GM04504 (cell line): ENCODE data around the gene NR1I3.
"Not testable (repeated sequence)": the region's sequence is repeated elsewhere in the genome, so short reads cannot be mapped to it uniquely, and the experiment has no call there.

Experiments
- DNase-seq: peaks from one replicate; pipeline ENCODE4 v3.0.0-alpha.2; 2012; ENCODE audit warnings: low read depth

NR1I3 gene

GRCh38 chr1:161238039-161238473, at the start of gene NR1I3:
NR1I3 (minus strand) TSS chr1:161238203; CDS start chr1:161236565, 1,638 bp downstream.
- DNase-seq, result no peak

GRCh38 chr1:161287482-161288054, 49.6 kb upstream of the NR1I3 start:
- DNase-seq, result no peak

GRCh38 chr1:161285521-161285920, 47.5 kb upstream of the NR1I3 start:
- no peak for DNase-seq

GRCh38 chr1:161285113-161285512, 47.1 kb upstream of the NR1I3 start:
- DNase-seq, result no peak

- no peak for DNase-seq
Observed at GRCh38 chr1:161282991-161283390, 45.0 kb upstream of the NR1I3 start.

- no peak for DNase-seq
Observed at GRCh38 chr1:161274874-161275273, 36.9 kb upstream of the NR1I3 start.

- DNase-seq, result no peak
Observed at GRCh38 chr1:161273402-161273801, 35.4 kb upstream of the NR1I3 start.

- DNase-seq, result no peak
Observed at GRCh38 chr1:161267321-161267720, 29.3 kb upstream of the NR1I3 start.

- no peak for DNase-seq
Observed at GRCh38 chr1:161266836-161267235, 28.8 kb upstream of the NR1I3 start.

- DNase-seq, result no peak
Observed at GRCh38 chr1:161266202-161266601, 28.2 kb upstream of the NR1I3 start.

- no peak for DNase-seq
Observed at GRCh38 chr1:161265305-161265704, 27.3 kb upstream of the NR1I3 start.

GRCh38 chr1:161261261-161262235, 23.5 kb upstream of the NR1I3 start:
- DNase-seq, result no peak

- no peak for DNase-seq
Observed at GRCh38 chr1:161260376-161261260, 22.6 kb upstream of the NR1I3 start.

GRCh38 chr1:161259765-161260164, 21.8 kb upstream of the NR1I3 start:
- no peak for DNase-seq

GRCh38 chr1:161259345-161259702, 21.3 kb upstream of the NR1I3 start:
- no peak for DNase-seq

- no peak for DNase-seq
Observed at GRCh38 chr1:161258439-161259344, 20.7 kb upstream of the NR1I3 start, which contains the start of gene PCP4L1. PCP4L1 (plus strand) TSS chr1:161258745; CDS start chr1:161258975, 230 bp downstream.

GRCh38 chr1:161257109-161257508, 19.1 kb upstream of the NR1I3 start:
- DNase-seq, result not testable (repeated sequence)

- not testable (repeated sequence) for DNase-seq
Observed at GRCh38 chr1:161255955-161256520, 18.0 kb upstream of the NR1I3 start.

- not testable (repeated sequence) for DNase-seq
Observed at GRCh38 chr1:161255302-161255701, 17.3 kb upstream of the NR1I3 start.

GRCh38 chr1:161251579-161251978, 13.6 kb upstream of the NR1I3 start:
- no peak for DNase-seq

- no peak for DNase-seq
Observed at GRCh38 chr1:161250829-161251228, 12.8 kb upstream of the NR1I3 start.
